ENCODE measurements around the gene OTUD5.
A peak's percentile ranks its signal among the peaks of the same experiment; 100 is the strongest.

Gene OTUD5

DNA sequence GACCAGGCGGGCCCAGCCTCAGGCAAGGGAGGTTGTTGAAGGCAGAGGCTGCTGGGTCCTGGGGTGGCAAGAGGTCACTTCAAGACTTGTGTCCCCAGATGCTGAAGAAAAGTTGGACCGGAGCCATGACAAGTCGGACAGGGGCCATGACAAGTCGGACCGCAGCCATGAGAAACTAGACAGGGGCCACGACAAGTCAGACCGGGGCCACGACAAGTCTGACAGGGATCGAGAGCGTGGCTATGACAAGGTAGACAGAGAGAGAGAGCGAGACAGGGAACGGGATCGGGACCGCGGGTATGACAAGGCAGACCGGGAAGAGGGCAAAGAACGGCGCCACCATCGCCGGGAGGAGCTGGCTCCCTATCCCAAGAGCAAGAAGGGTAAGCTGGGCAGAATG is 55.3 kb downstream of the OTUD5 start:
- Histone ChIP-seq H2AFZ (no peak overlapping the region), H3K9me3 (ENCODE audit: control insufficient read depth, low read length) (no peaks in the 10 kb centered on the region), H3K4me3 (ENCODE audit: low read depth, low read length) (no peak overlapping the region), H3K27ac (no peak overlapping the region), H3K4me2 (ENCODE audit: low read length) (no peak overlapping the region), H3K4me1 (no peaks in the 10 kb centered on the region), H3K9ac (no peak overlapping the region), H3K79me2 (peaks cover 3% of the 10 kb centered on the region), H3K36me3 (ENCODE audit: control insufficient read depth, insufficient read depth, low read length) (no peaks in the 10 kb centered on the region), H3K27me3 (ENCODE audit: control insufficient read depth, insufficient read depth, low read length) (no peaks in the 10 kb centered on the region)
- TF ChIP-seq, protein P1, sequence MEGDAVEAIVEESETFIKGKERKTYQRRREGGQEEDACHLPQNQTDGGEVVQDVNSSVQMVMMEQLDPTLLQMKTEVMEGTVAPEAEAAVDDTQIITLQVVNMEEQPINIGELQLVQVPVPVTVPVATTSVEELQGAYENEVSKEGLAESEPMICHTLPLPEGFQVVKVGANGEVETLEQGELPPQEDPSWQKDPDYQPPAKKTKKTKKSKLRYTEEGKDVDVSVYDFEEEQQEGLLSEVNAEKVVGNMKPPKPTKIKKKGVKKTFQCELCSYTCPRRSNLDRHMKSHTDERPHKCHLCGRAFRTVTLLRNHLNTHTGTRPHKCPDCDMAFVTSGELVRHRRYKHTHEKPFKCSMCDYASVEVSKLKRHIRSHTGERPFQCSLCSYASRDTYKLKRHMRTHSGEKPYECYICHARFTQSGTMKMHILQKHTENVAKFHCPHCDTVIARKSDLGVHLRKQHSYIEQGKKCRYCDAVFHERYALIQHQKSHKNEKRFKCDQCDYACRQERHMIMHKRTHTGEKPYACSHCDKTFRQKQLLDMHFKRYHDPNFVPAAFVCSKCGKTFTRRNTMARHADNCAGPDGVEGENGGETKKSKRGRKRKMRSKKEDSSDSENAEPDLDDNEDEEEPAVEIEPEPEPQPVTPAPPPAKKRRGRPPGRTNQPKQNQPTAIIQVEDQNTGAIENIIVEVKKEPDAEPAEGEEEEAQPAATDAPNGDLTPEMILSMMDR (IDR thresholded peaks at IDR 0.05): no peak

DNA sequence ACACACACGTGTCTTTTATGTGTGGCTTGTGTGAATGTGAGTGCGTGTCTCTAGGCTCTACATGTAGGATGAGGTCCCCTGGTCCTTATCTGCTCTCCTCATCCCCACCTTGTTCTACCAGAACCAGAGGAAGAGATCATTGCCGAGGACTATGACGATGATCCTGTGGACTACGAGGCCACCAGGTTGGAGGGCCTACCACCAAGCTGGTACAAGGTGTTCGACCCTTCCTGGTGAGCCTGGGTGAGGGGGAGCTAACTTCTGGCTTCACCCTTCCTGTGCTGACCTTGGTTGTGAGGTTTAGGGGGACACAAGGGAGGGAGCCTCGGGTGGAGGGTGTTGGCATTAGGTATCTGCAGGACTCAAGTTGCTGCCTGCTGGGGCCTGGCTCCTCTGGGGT is 56.3 kb downstream of the OTUD5 start:
- Histone ChIP-seq H3K27me3 (ENCODE audit: control insufficient read depth, insufficient read depth, low read length) (no peaks in the 10 kb centered on the region), H3K27ac (no peak overlapping the region), H3K9ac (no peak overlapping the region), H3K4me3 (ENCODE audit: low read depth, low read length) (no peak overlapping the region), H2AFZ (no peak overlapping the region), H3K79me2 (peaks cover 3% of the 10 kb centered on the region), H3K9me3 (ENCODE audit: control insufficient read depth, low read length) (no peaks in the 10 kb centered on the region), H3K4me1 (no peaks in the 10 kb centered on the region), H3K4me2 (ENCODE audit: low read length) (no peak overlapping the region), H3K36me3 (ENCODE audit: control insufficient read depth, insufficient read depth, low read length) (no peaks in the 10 kb centered on the region)
- TF ChIP-seq, protein P1 (IDR thresholded peaks at IDR 0.05): no peak

DNA sequence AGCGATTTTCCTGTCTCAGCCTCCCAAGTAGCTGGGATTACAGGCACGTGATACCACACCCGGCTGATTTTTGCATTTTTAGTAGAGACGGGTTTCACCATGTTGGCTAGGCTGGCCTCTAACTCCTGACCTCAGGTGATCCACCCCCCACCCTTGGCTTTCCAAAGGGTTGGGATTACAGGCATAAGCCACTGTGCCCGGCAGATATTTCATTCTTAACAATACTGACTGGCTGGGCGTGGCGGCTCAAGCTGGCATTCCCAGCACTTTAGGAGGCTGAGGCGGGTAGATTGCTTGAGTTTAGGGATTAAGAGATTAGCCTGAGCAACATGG is 58.4 kb downstream of the OTUD5 start:
- H3K9ac ChIP-seq: no peak overlapping the region
- no peaks in the 10 kb centered on the region for H3K9me3 ChIP-seq (ENCODE audit: control insufficient read depth, low read length)
- TF ChIP-seq, protein P1 (IDR thresholded peaks at IDR 0.05): no peak
- H3K4me3 ChIP-seq (ENCODE audit: low read depth, low read length): no peak overlapping the region
- H3K4me1 ChIP-seq: no peaks in the 10 kb centered on the region
- no peaks in the 10 kb centered on the region for H3K27me3 ChIP-seq (ENCODE audit: control insufficient read depth, insufficient read depth, low read length)
- H3K27ac ChIP-seq: no peak overlapping the region
- H3K36me3 ChIP-seq (ENCODE audit: control insufficient read depth, insufficient read depth, low read length): no peaks in the 10 kb centered on the region
- H3K4me2 ChIP-seq (ENCODE audit: low read length): no peak overlapping the region
- H2AFZ ChIP-seq: no peak overlapping the region
- H3K79me2 ChIP-seq: peaks cover 3% of the 10 kb centered on the region

DNA sequence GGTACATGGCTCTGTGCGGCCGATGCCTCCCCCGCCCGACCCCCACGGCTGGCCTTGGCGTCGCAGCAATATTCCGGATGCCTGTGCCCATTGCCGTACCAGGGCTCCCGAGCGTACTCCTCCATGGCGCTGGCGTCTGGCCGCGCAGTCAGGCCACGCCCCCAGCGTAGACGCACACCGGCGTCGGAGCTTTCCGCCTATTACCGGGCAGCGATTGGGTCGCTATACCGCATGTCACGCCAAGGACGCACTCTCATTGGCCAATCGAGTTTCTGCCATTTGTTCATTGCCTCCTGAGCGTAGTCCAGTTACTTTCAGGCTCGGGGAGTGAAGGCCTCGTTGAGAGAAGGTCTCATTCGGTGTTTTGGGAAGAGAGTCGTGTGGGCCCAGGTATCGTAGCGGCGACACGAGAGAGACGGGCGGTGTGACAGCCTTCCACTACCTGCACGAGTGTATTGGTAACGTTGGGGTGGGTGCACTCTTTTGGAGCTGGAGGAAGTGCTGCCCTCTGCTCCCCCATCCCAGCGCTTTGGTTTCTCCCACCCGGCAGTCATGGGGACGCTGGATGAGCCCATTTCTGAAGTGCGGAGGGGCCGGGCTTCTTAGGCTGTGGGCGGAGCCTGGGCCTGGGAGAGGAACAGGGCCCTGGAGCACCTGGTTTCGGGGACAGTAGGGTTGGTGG is 59.6 kb downstream of the OTUD5 start, which contains the start of the genes PQBP1 and TIMM17B:
PQBP1 (plus strand) TSS at position 306 of the 682 bp plus-strand sequence. CDS start 580 bp downstream, outside the sequence.
TIMM17B (minus strand) TSS at position 144 of the 682 bp plus-strand sequence; CDS start at position 125, 19 bp downstream.
- Histone ChIP-seq H3K4me3 (ENCODE audit: low read depth, low read length) (peak within 1 kb of the TSS; percentile 88), H3K27me3 (ENCODE audit: control insufficient read depth, insufficient read depth, low read length) (no peaks in the 10 kb centered on the region), H3K4me1 (no peaks in the 10 kb centered on the region), H3K4me2 (ENCODE audit: low read length) (peak within 1 kb of the TSS; percentile 79), H3K9ac (peak within 1 kb of the TSS; percentile 43), H3K27ac (peak within 1 kb of the TSS; percentile 96), H2AFZ (peak within 1 kb of the TSS; percentile 70), H3K36me3 (ENCODE audit: control insufficient read depth, insufficient read depth, low read length) (no peaks in the 10 kb centered on the region), H3K79me2 (peaks cover 3% of the 10 kb centered on the region), H3K9me3 (ENCODE audit: control insufficient read depth, low read length) (no peaks in the 10 kb centered on the region)
- TF ChIP-seq, protein P1 (IDR thresholded peaks at IDR 0.05): no peak

DNA sequence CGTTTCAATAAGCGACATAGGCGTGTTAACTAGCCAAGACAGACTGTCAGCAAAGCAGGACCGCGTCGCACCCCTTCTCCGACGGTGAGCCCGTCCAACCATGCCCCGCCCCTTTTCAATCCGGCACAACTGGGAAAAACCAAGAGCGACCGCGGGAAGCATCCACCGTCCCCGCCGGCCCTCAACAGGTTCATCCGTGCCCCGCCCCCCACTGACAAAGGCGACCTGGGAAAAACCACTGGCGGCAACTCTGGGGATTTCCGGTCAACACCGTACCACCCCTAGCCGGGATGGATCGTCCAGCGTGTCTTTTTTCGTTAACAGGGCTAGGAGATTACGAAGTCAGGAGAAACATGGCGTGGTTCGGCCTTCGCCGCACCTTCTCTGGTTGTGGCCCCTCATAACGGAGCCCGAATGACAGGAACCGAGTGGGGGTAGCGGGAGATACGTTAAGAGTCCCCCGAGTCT is 60.2 kb downstream of the OTUD5 start:
- Histone ChIP-seq H3K4me2 (ENCODE audit: low read length) (peak overlapping the region; percentile 72), H3K9ac (peak overlapping the region; percentile 43), H3K36me3 (ENCODE audit: control insufficient read depth, insufficient read depth, low read length) (no peaks in the 10 kb centered on the region), H3K27me3 (ENCODE audit: control insufficient read depth, insufficient read depth, low read length) (no peaks in the 10 kb centered on the region), H3K79me2 (peaks cover 3% of the 10 kb centered on the region), H3K4me3 (ENCODE audit: low read depth, low read length) (peak overlapping the region; percentile 88), H2AFZ (peak overlapping the region; percentile 70), H3K27ac (peak overlapping the region; percentile 96), H3K4me1 (no peaks in the 10 kb centered on the region), H3K9me3 (ENCODE audit: control insufficient read depth, low read length) (no peaks in the 10 kb centered on the region)
- TF ChIP-seq, protein P1 (IDR thresholded peaks at IDR 0.05): no peak
